Measurements from ENCODE around the gene TBCD. TPM values are rescaled to one million over a fixed set of nuclear protein-coding genes. Genes with fewer than 3 reads are reported as not detected.

The TBCD gene
- total RNA-seq, 2 donors from 2014 or later = 44.4 to 54.1 TPM

DNA sequence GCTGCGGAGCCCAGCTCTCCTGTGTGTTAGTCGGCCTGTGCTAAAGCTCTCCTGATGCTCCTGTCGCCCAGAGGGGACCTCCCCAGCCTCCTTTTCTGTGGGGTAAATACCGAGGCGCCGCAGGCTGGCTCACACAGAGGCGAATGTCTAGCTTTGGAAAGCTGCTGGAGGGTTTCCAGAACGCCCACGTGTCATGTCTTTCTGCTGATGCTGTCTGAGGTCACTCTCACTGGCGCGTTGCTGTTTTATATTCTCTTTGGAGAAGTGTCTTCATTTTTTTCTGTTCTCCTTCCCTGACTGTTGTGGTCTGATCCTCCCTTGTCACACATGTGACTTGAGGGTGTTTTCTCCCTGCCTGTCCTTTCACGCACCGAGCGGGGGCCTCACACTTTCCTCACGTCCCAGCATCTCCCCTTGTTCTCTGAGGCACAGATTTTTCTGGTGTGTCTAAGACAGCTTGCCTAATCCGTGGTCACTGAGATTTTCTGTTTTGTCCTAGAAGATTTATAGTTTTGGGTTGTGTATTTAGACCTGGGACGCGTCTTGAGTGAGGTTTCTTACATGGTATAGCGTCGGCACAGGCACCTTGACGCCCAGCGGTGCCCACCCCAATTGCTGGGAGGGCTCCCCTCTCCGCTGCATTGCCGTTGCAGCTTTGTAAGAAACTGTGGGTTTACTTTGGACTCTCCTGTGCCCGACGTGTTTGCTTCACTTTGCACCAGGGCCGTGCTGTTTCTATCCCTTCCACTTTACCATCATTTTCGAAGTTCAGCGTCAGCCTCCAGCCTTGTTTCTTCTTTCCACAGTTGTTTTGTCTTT lies 180.0 kb downstream of the TBCD start:
- DNase-seq = peak; percentile 45 to 53
- no peak for ATAC-seq
- intact Hi-C loops (cut with DNase I, micrococcal nuclease) = no loop called here

DNA sequence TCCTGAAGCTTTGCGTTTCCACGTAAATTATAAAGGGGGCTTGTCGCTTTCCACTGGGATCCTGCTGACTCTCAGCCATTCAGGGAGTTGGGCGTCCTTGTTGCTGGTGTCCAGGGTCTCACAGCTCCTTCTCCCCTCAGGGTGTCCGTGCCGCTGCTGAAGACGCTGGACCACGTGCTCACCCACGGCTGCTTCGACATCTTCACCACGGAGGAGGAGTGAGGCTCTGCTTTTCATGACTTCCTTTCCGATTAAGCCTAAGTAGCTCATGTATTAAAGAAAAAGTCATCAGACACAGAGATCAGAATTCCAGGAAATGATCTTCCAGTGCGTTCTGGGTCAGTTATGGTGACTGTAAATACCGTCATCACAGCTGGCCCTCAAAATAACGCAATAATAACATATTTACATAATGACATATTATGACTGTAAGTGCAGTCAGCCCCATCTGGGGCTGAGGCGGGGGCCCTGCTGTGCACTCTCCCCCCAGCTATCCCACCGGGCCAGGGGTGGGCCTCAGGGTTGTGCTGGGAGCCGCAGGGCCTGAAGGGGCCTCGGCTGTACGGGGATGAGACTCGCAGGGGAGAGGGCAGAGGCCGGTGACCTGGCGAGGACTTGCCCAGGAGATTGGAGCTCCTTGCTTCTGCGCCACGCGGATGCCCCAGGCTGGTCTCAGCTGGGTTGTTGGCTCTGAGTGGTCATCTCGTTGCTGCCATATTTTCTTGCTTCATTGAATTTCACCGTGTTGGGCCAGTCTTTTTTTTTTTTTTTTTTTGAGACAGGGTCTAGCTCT lies 180.8 kb downstream of the TBCD start:
- ATAC-seq (no peak), DNase-seq (peak; percentile 0 to 11)
- intact Hi-C loops (cut with DNase I, micrococcal nuclease) = no loop called here

DNA sequence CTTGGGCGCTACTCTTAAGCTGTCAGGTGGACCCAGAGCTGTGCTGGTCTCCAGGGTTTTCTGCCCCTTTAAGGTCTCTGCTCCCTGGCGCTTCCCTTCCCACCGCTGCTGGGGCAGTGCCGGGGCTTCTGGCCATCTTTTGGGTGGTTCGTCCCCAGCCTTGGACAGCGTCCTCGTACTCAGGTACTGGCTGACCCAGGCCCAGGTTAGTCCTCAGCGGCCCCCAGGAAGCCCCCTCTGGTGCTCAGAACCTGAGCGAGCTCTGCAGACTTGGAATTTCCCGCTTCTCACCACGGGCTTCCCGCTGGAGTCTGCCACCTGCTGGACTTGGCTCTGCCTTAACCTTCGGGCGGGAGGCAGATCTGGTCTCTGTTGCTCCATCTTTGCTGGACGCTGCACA lies 182.0 kb downstream of the TBCD start:
- DNase-seq = peak; percentile 1 to 10
- ATAC-seq = no peak

DNA sequence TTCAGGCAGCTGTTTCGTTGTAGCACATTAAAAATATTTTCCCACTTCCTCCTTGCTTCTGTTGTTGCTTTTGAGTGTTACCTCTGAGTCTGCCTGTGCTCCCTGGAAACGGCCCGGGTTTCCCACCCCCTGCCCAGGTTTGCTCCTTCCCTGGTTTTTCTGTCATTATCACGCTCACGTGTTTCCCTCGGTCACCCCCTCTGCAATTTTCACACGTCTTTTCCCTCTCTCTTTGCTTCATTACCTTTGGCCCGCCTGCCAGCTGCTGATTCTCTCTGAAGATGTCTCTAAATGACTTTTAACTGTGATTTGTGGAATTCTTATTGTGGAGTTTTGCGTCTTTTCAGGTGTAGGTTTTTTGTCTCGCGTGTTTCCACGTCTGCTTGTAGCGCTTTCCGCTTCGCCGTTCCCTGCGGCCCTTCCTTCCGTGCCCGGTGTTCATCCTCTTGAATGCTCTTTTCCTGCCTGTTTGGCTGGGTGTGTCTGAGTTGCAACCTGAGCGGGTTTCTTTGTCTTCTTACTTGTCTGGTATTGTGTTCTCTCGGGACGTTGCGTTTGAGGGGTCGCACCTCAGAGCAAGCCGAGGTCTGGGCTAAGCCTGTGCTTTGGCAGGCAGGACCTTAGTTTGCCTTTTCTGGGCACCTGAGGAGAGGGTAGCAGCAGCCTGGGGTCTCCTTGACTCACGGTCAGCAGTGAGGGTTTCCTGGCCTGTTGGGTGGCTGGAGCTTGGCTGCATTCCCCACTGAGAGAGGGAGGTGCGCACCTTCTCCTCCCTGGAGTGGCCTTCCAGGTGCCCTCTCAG lies 184.3 kb downstream of the TBCD start:
- DNase-seq (peak in 1 of 2 donors; percentile 1), ATAC-seq (no peak)
- intact Hi-C loops (cut with DNase I, micrococcal nuclease) = no loop called here

More for the DNA sequence above, 182.0 kb downstream of the TBCD start:
- intact Hi-C loops (cut with DNase I, micrococcal nuclease) = no loop called here

DNA sequence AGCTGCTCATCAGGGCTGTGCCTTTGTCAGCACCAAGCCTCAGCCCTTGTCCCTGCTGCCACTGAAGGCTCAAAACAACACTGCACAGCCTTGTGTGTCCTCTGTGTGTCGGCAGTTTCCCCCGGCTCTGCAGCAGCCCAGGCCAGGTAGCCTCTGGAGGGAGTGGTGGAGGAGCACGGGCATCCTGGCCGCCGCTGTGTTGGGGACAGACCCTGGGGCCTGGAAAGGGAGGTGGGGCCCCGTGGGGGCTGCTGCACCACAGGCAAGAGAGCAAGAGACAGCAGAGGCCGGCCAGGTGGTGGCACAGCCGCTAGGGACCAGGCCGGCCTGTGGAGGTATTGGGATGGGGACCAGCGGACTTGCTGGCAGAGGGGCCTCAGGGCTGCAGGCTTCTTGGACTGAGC lies 184.9 kb downstream of the TBCD start:
- DNase-seq = peak in 1 of 2 donors; percentile 13
- no peak for ATAC-seq
- intact Hi-C loops (cut with DNase I, micrococcal nuclease) = no loop called here

DNA sequence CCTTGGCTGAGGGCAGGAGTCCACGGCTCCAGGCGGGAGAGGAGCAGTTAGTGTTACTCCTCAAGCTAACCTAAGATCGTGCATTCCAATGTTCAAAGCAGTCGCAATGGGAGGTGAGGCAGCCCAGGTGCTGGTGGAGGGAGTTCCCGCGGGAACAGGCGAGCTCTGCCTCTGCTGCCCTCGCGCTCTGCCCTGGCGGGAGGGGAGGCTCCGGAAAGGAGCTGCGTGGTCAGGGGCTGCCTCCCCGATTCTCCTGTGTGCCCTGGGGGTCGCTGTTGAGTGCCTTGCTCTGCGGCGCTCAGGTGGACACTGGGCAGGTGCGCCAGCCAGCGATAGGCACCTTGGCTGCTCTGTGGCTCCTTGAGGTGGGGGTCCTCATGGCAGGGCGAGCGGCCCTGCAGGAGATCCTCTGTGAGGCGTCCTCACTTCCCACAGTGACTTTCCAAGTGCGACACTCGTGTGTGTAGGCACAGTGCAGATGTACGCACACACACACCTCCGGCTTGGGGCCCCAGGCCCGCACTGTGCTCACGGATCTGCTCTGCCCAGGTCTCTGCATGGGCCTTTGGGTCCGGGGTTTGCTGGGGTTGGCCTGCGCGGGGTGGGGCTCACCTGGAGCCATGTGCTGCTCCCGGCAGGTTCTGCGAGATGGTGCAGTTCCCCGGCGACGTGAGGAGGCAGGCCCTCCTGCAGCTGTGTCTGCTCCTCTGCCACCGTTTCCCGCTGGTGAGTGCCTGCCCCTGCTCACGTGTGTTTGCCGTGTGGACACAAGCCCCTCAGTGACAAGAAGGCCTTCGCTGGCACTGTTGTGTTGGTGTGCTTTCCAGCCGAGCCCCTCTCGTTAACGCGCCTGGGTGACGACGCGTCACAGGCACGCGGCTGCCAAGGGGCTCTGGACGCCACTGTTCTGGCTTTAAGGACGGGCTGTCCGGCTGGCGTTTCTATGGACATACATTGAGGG lies 185.8 kb downstream of the TBCD start:
- intact Hi-C loops (cut with DNase I, micrococcal nuclease) = no loop called here
- DNase-seq (peak in 1 of 2 donors; percentile 2), ATAC-seq (no peak)

DNA sequence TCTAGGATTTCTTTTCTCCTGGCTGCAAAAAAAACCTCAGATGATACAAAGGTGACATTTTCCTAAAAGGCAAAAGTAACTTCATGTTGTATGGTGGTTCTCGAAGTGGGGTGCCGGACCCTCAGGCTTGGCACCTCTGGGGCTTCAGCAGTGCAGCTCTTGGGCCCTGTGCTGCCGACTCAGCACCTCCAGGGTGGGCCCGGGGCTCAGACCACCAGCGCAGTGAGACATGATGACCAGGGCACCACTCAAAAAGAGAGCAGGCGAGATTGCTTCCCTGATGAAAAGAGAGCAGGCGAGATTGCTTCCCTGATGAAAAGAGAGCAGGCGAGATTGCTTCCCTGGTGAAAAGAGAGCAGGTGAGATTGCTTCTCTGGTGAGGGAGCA lies 186.6 kb downstream of the TBCD start:
- ATAC-seq (no peak), DNase-seq (peak in 1 of 2 donors; percentile 1)
- intact Hi-C loops (cut with DNase I, micrococcal nuclease) = no loop called here

DNA sequence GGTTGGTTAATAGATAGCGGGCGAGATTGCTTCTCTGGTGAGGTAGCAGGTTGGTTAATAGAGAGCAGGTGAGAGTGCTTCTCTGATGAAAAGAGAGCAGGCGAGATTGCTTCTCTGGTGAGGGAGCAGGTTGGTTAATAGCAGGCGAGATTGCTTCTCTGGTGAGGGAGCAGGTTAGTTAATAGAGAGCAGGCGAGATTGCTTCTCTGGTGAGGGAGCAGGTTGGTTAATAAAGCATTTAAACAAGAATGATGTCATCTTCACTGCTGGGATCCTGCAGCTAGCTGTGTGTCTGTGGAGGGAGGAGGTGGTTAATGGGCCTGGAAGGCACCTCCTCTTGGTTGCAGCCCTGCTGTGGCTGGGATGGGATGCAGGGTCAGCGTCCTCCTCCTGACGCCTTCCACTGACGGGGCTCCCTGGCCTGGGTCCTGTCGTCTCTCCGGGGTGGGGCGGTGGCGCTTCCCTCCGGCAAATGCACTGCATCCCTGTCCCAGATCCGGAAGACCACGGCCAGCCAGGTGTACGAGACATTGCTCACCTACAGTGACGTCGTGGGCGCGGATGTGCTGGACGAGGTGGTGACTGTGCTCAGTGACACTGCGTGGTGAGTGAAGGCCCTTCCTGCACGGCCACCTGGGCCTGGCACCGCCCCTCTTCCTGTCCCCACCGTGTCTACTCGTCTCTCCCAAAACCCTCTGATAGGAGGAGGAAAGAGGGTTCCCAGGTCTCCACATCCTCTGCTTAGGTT lies 187.2 kb downstream of the TBCD start:
- ATAC-seq (no peak), DNase-seq (peak in 1 of 2 donors; percentile 3)
- intact Hi-C loops (cut with DNase I, micrococcal nuclease) = no loop called here

DNA sequence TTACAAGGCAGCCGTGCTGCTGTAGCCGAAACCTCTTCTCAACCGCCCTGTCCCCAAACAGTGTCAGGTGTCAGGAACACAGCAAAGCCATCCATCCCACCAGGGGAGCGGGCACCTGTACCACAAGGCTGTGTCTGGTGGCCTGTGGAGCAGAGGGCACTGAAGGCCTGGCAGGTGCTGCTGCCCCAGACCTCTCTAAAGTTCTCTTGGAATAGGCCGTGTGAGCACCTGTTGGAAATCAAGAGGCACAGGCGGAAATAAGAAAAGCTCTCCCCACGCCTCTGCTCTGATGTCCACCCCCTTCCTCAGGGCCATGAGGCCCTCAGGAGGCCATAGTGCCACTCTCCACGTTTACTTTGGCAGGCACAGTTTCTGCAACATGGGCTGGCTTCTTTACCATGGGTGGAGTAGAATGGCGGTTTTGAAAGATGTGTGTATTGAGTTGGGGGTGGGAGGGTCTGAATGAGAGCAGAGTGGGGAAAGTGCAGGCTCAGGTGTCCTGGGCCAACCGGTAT lies 187.8 kb downstream of the TBCD start:
- ATAC-seq (no peak), DNase-seq (no peak)
- intact Hi-C loops (cut with DNase I, micrococcal nuclease) = no loop called here

DNA sequence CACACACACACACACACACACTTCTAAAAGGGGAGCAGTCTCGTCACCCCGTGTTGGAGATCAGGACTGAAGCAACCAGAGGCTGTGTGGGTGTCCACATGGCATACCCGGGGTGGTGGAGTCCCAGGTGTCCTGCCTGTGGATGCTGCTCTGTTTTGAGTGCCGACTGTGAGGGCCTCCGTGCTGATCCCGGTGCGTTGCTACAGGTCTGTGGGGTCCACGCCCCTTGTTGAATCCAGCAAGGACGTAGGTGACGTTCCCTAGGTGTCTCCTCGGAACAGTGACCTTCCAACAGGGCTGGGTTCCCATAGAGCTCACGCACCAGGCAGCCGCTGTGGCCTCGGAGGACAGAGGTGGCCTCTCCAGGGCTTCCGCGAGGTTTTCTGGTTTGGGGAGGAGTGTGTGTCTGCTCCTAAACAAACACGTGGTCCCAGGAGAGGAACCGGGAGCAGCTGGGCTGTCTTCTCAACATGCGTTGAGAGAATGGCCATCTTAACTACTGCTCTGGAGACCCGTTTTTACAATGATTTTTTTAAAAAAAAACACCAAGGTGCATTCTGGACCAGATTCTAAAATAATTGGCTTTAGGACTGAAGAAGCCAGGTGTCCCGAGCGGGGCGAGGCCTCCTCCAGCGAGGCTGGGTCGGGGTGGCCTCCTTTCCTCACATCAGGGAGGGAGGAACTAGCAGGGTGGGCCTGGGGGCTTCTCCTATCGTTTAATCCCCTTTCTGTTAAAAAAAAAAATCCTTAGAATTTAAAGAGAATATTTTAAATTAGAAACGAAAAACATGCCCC lies 188.6 kb downstream of the TBCD start:
- intact Hi-C loops (cut with DNase I, micrococcal nuclease) = no loop called here
- DNase-seq (peak in 1 of 2 donors; percentile 1), ATAC-seq (no peak)

DNA sequence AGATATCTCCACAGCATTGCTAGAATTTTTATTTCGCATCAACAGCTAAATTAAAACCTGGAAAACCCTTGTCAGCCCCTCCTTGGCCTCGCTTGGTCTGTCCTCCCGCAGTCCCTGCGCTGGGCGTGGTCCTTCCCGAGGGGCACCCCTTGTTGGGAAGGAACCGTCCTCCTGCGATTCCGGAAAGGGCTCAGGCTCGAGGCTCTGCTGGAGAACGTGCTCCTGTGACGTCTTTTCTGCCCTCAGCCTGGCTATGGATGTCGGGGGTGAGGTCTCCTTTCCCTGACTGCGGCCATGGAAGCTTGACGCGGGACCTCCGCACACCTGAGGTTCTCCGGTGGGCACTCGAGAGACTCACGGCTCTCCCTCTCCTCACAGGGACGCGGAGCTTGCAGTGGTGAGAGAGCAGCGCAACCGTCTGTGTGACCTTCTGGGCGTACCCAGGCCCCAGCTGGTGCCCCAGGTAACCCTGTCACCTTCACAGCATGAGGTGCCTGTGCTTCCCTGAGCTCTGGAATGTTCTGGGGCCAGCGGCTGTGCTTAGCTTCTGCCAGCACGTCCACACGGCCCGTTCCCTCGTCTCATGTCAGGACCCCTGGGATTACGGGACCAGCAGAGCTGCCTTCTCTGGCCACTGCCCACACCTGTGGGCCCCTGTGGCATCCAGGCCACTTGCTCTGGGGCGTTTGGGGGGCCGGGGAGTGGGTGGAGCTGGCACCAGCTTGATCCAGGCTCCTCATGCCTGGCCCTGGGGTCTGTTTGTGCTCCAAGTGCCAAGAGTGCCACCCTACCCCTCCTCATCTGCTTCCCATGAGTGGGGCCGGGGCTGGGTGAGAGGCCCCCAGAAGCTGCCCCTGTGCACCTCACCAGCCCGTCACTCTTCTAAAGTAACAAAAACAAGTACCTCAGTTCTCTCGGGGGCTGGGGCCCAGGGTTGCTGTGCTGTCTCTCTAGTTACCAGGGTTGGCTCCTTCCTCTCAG lies 189.4 kb downstream of the TBCD start:
- intact Hi-C loops (cut with DNase I, micrococcal nuclease) = no loop called here
- ATAC-seq (no peak), DNase-seq (peak in 1 of 2 donors; percentile 3)

DNA sequence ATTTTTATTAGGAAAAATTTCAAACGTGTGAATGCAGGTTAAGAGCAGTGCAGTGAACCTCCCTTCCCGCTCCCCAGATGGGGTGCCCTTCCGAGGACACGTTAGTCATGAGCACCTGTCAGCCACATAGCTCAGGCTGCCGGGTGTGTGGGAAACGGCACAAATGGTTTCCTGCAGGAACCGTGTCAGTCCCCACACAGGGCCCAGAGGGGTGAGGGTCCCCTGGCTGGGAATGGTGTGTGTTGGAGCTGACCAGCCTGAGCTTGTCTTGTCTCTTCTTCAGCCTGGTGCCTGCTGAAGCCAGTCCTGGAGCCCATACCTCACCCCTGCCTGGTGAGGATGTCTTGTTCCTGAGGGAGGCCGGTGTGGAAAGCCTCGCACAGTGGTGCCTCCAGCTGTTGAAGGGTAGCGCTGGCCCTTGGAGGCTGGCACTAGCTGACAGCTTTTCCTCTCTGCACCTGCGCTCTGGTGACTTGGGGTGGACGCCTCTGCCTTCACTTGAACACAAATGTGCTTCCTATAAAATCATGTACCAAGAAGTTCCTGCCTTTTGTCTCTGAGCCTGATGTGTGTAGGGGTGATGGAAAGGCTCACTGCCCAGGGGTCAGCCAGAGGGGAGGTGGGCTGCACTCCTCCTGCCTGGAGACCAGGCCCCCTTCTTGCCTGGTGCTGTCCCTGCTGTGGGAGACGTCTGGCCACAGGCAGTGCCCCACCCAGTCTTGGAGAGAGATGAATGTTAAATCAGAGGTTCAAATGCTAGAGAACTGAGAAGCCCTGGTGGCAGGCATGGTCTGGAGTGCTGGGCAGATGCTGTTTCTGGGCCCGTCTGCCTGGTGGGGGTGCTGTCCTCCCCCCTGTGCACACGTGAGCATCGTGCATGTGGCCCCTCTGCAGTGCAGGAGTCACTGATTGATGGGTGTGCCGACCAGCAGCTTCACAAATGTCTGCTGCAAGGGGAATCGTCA lies 190.6 kb downstream of the TBCD start:
- DNase-seq = peak in 1 of 2 donors; percentile 3
- intact Hi-C loops (cut with DNase I, micrococcal nuclease) = no loop called here
- ATAC-seq = no peak

DNA sequence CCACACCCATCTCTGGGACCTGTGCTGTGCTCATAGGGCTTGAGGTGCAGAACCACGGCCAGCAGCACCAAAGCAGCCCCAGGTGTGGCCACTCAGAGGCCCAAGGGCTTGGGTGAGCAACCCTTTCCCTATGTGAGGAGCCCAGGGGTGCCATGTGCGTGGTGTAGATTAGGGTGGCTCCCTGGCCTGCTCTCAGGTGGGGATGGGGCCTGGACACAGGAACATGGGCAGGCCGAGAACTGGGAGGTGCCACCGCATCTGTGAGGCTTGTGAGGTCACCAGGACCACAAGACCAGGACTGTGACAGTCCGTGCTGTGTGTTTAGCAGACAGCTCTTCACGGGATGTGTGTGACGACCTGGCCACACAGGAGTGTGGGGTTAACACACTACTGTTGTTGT lies 191.5 kb downstream of the TBCD start:
- DNase-seq (peak in 1 of 2 donors; percentile 1), ATAC-seq (no peak)
- intact Hi-C loops (cut with DNase I, micrococcal nuclease) = no loop called here

DNA sequence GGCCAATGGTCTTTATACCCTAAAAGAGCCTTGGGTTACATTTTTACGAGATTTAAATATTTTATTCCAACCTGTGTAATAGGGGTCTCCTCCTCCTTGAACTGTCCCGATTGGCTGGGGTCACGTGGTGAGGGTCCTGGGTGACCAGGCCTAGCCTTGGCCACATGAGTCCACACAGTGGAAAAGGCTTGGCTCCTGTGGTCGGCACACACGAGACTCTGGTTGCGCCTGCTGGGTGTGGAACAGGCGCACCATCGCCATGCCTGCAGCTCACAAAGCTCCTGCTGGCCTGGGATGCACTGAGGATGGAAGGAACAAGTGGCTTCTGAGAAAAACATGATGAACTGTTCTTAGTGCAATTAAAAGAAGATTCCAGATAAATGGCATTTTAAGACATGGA lies 191.9 kb downstream of the TBCD start:
- DNase-seq = no peak
- intact Hi-C loops (cut with DNase I, micrococcal nuclease) = no loop called here
- no peak for ATAC-seq

All from left colon (tissue), 2 donors.